Measurements from ENCODE around the gene PAX3. TPM values are rescaled to one million over a fixed set of nuclear protein-coding genes. Genes with fewer than 3 reads are reported as not detected.
"Not testable (repeated sequence)": the region's sequence is repeated elsewhere in the genome, so short reads cannot be mapped to it uniquely, and the experiment has no call there.

Gene PAX3
- total and polyA plus RNA-seq, 5 experiments from 2014 or later, result not detected

DNA sequence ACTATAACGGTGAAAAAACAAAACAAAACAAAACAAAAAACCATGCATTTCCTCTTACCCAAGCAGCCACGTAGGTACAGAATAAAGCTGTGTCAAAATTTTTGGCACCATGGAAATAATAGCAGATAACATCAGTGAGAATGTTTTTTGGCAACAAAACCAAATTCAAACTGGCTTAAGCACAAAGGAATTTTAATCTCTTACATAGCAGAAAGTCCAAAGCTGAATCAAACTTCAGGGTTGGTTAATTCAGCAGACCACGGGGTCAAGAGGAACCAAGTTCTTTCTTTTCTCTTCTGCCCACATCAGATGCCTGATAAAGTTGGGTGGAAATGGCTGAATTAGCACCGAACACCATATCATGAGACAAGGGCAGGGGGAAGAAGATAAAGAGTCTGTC lies 129.5 kb downstream of the PAX3 start:
- Mint-ChIP-seq H3K9me3 (peaks cover 0 to 26% (median 4%) of the 10 kb centered on the region in 9 donors), H3K27me3 (peaks cover 0 to 12% (median 0%) of the 10 kb centered on the region in 5 donors), H3K4me1 (no peaks in the 10 kb centered on the region), H3K27ac (no peak overlapping the region), H3K4me3 (no peak overlapping the region), H3K36me3 (no peaks in the 10 kb centered on the region)
- POLR2A ChIA-PET, result no interaction called here
- ATAC-seq (no peak), DNase-seq (no peak)

GRCh38 chr2:222167762-222168161 lies 131.0 kb downstream of the PAX3 start:
- peaks cover 0 to 41% (median 4%) of the 10 kb centered on the region in 9 donors for H3K9me3 Mint-ChIP-seq
- POLR2A ChIA-PET, result no interaction called here
- H3K27me3 Mint-ChIP-seq, result peaks cover 0 to 16% (median 0%) of the 10 kb centered on the region in 5 donors
- H3K27ac Mint-ChIP-seq, result no peak overlapping the region
- H3K4me1 Mint-ChIP-seq, result no peaks in the 10 kb centered on the region
- no peak overlapping the region for H3K4me3 Mint-ChIP-seq
- DNase-seq, result no peak
- no peaks in the 10 kb centered on the region for H3K36me3 Mint-ChIP-seq
- no peak for ATAC-seq

DNA sequence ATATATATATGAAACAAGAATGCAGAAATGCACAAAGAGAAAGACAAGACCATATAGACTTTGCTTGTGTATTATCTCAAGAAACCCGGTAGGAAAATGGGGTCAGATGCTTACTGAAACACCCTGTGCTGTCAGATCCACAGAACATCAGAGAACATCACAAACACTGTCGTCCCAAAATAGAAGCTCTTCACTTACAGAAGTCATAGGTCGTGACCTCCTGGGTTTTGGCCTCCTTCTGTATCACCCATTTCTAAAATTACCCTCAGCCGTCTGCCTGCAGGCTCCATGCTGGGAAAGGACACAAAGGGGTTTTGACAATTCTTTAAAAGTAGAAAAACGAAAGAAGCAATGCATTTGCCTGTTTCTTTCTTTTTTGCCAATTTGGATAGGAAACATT lies 137.9 kb downstream of the PAX3 start:
- H3K27ac Mint-ChIP-seq, result no peak overlapping the region
- H3K4me1 Mint-ChIP-seq, result no peaks in the 10 kb centered on the region
- POLR2A ChIA-PET, result no interaction called here
- H3K9me3 Mint-ChIP-seq, result peaks cover 0 to 16% (median 3%) of the 10 kb centered on the region in 9 donors
- H3K4me3 Mint-ChIP-seq, result no peak overlapping the region
- H3K36me3 Mint-ChIP-seq, result no peaks in the 10 kb centered on the region
- no peak for DNase-seq
- no peak for ATAC-seq
- peaks cover 0 to 10% (median 1%) of the 10 kb centered on the region in 5 donors for H3K27me3 Mint-ChIP-seq

DNA sequence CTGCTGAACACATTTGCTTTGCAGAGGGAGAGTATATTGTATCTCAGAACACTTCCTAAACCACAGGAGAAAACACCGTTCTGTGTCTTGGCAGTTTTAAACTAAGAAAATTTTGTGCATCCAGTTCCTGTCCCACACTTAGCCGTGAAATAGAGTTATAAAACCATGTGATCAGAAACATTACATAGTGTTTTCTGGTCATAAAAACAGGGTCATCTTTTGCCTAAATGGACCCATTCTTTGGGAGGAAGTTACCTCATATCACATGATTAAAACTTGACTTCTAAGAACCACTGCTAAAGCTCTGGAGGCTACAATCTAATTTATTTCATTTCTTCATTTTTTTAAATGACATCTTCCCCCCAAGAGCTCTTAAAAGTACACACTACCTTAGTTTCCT lies 138.7 kb downstream of the PAX3 start:
- H3K27me3 Mint-ChIP-seq, result peaks cover 0 to 10% (median 1%) of the 10 kb centered on the region in 5 donors
- ATAC-seq (no peak), DNase-seq (no peak)
- no peaks in the 10 kb centered on the region for H3K4me1 Mint-ChIP-seq
- H3K36me3 Mint-ChIP-seq, result no peaks in the 10 kb centered on the region
- peaks cover 0 to 19% (median 3%) of the 10 kb centered on the region in 9 donors for H3K9me3 Mint-ChIP-seq
- POLR2A ChIA-PET, result no interaction called here
- no peak overlapping the region for H3K4me3 Mint-ChIP-seq
- no peak overlapping the region for H3K27ac Mint-ChIP-seq

DNA sequence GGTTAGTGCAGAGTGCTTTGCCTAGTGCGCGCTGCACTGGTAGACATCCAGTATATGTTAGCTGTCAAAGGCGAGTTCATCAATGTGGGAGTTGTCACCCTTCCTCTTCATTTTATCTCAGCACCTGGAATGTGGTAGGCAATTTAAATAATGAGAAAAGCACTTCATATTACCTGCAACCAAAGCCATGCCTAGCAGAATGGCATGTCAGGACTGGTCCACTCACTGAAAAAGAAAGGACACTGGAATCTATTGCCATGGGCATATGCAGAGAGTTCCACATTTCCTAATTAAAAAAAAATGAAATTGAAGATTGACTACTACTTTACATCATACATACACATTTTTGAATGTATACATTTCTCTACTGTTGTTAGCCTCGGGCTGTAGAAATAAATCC lies 139.6 kb downstream of the PAX3 start:
- Mint-ChIP-seq H3K4me1 (no peaks in the 10 kb centered on the region), H3K27ac (no peak overlapping the region), H3K9me3 (peaks cover 0 to 19% (median 3%) of the 10 kb centered on the region in 9 donors), H3K27me3 (peaks cover 0 to 10% (median 0%) of the 10 kb centered on the region in 5 donors), H3K36me3 (no peaks in the 10 kb centered on the region), H3K4me3 (no peak overlapping the region)
- ATAC-seq, result no peak
- no peak for DNase-seq
- POLR2A ChIA-PET, result no interaction called here

GRCh38 chr2:222155003-222155664 lies 143.7 kb downstream of the PAX3 start:
- ATAC-seq, H3K36me3 Mint-ChIP-seq, H3K27me3 Mint-ChIP-seq, H3K4me1 Mint-ChIP-seq, H3K27ac Mint-ChIP-seq, H3K4me3 Mint-ChIP-seq, POLR2A ChIA-PET, DNase-seq: not testable (repeated sequence)
- H3K9me3 Mint-ChIP-seq, result peaks cover 0 to 12% (median 2%) of the 10 kb centered on the region in 9 donors

Other genes starting within 250 kb of the PAX3 start
- under 1 TPM; 0.31 to 0.33 TPM for gene SGPP2, start 125.5 kb upstream of the PAX3 start, total RNA-seq
- gene SGPP2, start 125.5 kb upstream of the PAX3 start, polyA plus RNA-seq, result not detected

Data from naive thymus-derived CD8-positive, alpha-beta T cell (primary cell).